ENCODE results near the gene SMYD3.

DNA sequence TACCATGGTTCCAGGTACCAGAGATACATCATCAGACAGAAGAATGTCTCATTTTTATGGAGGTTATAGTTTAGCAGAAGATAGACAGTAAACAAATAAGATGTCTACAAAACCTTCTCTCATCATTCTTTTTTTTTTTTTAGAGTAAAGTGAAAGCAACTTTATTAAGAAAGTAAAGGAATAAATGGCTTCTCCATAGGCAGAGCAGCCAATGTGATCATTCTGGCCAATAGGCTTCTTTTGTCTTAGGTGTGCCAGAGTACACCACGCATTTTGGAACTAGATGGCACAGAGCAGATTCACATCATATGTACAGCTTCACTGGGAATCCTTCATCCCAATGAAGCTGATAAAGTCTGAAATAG lies 428.2 kb downstream of the SMYD3 start:
- TF ChIP-seq POLR2A (IDR thresholded peaks at IDR 0.05; ENCODE audit: low read length) (no peak), GATA1 (IDR thresholded peaks at IDR 0.05; ENCODE audit: low read depth, low read length) (no peak)
